Endothelial cell of umbilical vein (primary cell): ENCODE measurements around the gene MACROD2.

Source experiments
- CTCF ChIP-seq, 2 donors: IDR thresholded peaks; 1 replicate in 1 of 2; 2 replicates in 1 of 2; pipeline ENCODE4 v1.5.1; 2011; ENCODE audit warnings: low read length in 2 of 2, mild to moderate bottlenecking in 2 of 2, moderate library complexity in 2 of 2, control low read depth in 1 of 2, inconsistent platforms in 1 of 2, low read depth in 1 of 2; ENCODE audit not compliant: insufficient read depth in 1 of 2; ENCODE audit errors: extremely low read depth in 1 of 2
- POLR2A ChIP-seq: IDR thresholded peaks from 2 replicates; pipeline ENCODE4 v1.6.1; 2012; ENCODE audit warnings: low read depth, mild to moderate bottlenecking, control low read depth, low read length

- TF ChIP-seq CTCF (IDR thresholded peaks at IDR 0.05; ENCODE audit: extremely low read depth in 1 of 2, insufficient read depth in 1 of 2, low read depth in 1 of 2, low read length in 2 of 2) (no peak), POLR2A (no peak)
Observed at GRCh38 chr20:15637546-15637945, 1642.2 kb downstream of the MACROD2 start.
